T47D (cell line): ENCODE results near the gene ADGRF4.

ENCODE experiments used
- DNase-seq, 2 experiments: peaks; one replicate each; pipeline versions ENCODE4 v3.0.0 to v3.0.0-alpha.2; 2011 to 2012; ENCODE audit warnings: low read depth in 1 of 2, low spot score in 1 of 2
- JUND ChIP-seq: IDR thresholded peaks from 2 replicates; pipeline ENCODE4 v1.6.1; 2012; ENCODE audit warnings: low read depth
- in situ Hi-C: cut with HindIII; loops from 2 replicates; pipeline ENCODE4 v1.10.0; 2016; ENCODE audit warnings: low sequenced_read_pairs, low pct_unique_long_range_greater_than_20kb

Gene ADGRF4

DNA sequence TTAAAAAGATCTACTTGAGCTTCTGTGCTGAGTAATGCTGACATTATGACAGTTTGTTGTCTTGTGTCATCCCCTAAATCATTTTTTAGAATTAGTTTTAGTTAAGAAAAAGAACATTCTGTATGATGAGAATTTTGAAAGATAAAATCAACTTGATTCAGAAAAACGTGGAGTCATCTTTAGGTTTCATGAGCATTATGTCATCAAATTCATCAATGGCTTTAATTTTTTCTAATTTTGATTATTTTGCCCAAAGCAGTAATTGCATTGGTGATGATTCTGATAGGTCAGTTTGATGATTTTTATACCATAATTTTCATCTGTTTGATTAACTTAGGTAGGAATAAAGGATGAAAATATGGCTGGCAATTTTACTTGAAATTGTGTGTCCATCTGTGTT, 26.6 kb upstream of the ADGRF4 start:
- in situ Hi-C loops = no loop called here
- no peak for TF ChIP-seq JUND
- DNase-seq = no peak

DNA sequence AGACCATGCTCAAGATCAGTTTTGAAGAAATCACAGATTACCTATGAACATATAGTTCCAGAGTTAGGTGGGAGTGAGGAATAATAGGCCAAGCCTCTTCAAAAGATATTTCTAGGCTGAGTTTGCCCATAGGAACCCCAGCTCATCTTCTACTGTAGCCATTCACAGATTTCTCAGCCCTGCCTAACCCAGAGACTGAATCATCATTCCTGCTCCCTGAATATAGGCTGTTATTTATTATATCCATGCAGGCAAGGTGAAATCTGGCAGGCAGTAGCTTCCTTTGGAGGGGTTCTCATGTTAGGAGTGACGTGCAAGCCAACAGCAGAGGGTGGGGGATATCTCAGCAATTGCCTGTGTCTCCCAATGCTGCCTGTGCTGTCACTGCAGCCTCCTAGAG, 25.6 kb upstream of the ADGRF4 start:
- no peak for TF ChIP-seq JUND
- in situ Hi-C loops = no loop called here
- DNase-seq = no peak

DNA sequence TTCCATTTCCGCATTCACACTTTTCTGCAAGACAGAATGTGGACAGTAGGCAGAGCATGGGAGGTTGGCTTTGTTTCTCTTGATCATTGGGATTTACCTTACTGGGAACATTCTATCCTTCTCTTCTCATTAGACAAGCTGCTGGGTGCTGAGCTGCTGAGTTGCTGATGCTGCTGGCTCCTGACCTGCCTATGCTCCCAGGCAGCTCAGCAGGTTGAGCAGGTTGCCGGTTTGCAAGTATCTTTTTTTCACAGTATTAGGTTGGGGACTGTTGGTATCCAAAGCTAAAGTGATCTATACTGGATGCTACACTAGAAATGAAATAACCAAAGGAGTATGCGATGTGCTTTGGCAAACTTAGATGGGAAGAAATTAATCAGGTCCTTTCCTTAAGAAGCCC, 23.7 kb upstream of the ADGRF4 start:
- no peak for TF ChIP-seq JUND
- peak in 1 of 2 experiments; percentile 55 for DNase-seq
- in situ Hi-C loops = no loop called here

DNA sequence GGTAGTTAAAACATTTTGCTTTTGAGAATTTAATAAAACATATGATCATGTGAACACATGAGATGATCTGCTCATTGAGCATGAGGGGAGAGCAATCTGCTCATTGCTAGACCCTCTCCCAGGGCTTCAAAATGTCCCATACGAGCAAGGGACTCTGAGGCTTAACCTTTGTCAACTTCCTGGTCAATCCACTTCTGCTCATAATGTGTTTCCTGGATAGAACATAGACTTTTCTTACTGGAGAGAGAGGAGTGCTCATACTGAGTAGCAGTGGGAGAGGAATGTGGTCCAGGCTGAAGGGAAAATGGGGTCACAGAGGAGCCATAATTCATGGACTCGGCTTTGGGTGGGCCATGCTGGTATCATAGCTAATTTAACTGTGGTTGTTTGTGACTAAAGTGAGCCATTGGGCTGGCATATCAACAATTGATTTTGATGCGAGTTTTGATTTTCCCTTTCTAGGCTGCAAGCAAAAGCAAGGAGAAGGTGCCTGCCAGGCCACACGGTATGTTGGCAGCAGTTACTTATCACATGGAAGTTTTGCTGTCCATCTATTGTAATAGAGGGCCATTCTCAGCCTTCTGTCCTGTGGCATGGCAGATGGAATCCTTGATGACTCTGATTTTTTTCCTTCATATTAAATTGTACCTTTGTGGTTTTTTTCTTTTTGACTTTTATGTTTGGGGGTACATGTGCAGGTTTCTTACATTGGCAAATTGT, 20.8 kb upstream of the ADGRF4 start:
- in situ Hi-C loops = no loop called here
- no peak for DNase-seq
- TF ChIP-seq JUND = no peak

DNA sequence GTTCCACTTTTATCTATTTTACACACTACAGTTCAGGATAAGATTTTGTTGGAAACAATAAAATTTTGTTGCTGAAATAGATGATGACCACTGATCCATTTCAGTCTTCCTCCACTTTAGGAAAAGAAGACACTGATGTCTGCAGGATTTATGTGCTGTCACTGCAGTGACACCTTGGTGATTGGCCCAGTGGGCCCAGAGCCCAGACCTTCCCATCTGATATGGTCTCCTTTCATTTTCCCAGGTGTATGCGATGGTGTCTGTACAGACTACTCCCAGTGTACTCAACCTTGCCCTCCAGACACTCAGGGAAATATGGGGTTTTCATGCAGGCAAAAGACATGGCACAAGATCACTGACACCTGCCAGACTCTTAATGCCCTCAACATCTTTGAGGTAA, 19.6 kb upstream of the ADGRF4 start:
- in situ Hi-C loops = no loop called here
- TF ChIP-seq JUND = no peak
- no peak for DNase-seq

DNA sequence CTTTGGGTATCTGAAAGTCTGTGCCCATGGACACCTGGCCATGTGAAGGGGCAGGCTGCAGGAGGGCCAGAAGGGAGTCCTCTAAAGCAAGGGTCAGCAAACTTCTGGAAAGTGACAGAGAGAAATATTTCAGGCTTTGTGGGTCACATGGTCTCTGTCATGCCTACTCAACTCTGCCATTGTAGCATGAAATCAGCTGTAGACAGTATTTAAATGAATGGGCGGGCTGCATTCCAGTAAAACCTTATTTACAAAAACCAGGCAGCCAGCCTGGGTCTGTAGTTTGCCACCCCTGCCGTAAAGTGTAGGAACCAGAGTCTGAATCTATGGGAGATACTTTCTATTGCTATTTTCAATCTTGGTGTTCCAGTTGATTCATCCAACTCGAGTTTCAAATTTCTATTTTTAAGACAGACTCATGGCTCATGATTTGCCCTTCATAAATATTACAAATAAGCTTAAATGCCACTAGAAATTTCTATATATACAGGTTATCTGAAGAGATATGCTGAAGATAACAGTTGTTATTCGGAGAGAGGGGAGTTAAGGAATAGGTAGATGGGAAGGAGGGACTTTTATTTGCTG, 19.0 kb upstream of the ADGRF4 start:
- no peak for TF ChIP-seq JUND
- no peak for DNase-seq
- in situ Hi-C loops = no loop called here

DNA sequence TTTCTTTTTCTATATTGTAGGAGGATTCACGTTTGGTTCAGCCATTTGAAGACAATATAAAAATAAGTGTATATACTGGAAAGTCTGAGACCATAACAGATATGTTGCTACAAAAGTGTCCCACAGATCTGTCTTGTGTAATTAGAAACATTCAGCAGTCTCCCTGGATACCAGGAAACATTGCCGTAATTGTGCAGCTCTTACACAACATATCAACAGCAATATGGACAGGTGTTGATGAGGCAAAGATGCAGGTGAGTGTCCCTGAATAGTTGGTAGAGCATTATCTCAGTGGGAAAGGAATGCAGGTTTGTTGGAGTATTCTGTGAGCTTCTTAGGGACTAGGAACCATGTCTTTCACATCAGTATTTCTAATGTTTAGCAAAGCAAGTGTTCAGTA, 18.3 kb upstream of the ADGRF4 start:
- in situ Hi-C loops = no loop called here
- peak in 1 of 2 experiments; percentile 16 for DNase-seq
- TF ChIP-seq JUND = no peak

DNA sequence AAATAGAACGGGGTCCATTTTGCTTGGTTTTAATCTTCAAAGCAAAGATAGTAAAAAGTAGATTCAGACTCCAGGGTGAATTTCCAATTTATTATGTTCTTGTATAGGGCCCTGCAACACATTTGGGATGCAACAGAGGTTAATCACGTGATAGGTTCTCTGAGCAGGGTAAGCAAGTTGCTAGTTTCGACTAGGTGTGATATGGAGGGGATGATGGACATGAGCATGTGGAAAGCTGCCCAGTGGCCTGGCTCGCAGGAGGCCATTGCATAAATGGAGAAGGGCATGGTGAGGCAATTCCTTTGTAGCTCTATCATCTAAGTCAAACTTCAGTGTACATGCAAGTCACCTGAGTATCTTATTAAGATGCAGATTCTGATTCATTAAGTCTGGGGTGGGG, 17.7 kb upstream of the ADGRF4 start:
- no peak for DNase-seq
- no peak for TF ChIP-seq JUND
- in situ Hi-C loops = no loop called here

DNA sequence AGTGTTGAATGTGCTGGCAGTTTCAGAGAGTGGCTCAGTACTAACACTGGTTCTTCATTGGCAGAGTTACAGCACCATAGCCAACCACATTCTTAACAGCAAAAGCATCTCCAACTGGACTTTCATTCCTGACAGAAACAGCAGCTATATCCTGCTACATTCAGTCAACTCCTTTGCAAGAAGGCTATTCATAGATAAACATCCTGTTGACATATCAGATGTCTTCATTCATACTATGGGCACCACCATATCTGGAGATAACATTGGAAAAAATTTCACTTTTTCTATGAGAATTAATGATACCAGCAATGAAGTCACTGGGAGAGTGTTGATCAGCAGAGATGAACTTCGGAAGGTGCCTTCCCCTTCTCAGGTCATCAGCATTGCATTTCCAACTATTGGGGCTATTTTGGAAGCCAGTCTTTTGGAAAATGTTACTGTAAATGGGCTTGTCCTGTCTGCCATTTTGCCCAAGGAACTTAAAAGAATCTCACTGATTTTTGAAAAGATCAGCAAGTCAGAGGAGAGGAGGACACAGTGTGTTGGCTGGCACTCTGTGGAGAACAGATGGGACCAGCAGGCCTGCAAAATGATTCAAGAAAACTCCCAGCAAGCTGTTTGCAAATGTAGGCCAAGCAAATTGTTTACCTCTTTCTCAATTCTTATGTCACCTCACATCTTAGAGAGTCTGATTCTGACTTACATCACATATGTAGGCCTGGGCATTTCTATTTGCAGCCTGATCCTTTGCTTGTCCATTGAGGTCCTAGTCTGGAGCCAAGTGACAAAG, 17.0 kb upstream of the ADGRF4 start:
- no peak for DNase-seq
- TF ChIP-seq JUND = no peak
- in situ Hi-C loops = no loop called here

DNA sequence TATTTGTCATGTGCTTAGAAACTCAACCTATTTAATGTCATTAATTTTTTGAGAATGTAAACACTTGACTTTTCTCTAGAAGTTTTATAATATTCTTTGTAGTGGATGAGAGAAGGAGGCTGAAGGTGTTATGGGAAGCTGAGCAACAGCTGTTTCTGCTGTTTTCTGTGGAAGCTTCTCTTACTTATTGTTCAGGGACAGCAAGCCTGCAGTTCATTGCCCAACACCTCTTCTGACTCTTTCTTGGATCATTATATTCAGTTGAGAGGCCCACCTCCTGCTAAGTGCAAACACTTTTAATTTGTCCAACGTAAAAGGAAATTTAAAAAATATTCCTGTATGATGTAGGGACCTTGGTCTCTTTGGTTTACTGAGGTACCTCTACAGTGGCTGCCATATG, 12.0 kb upstream of the ADGRF4 start:
- in situ Hi-C loops = no loop called here
- TF ChIP-seq JUND = no peak
- DNase-seq = no peak

DNA sequence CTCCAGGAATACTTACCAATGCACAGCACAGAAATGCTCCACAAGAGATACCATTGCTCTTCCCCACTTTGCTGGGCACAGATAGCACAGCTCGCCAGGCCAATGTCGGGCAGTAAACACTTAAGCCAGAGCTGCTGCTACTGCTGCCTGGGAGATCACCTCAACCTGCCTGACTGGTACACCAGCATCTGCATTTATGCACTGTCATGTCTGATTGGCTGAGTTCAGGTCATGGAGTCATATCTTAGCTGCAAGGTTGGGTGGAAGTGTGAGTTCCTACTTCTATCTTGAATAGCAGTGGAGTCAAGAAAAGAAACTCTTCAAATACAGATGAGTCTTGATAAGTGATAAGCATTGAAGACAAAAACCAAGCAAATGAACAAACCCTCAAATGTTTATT, 10.9 kb upstream of the ADGRF4 start:
- TF ChIP-seq JUND = no peak

DNA sequence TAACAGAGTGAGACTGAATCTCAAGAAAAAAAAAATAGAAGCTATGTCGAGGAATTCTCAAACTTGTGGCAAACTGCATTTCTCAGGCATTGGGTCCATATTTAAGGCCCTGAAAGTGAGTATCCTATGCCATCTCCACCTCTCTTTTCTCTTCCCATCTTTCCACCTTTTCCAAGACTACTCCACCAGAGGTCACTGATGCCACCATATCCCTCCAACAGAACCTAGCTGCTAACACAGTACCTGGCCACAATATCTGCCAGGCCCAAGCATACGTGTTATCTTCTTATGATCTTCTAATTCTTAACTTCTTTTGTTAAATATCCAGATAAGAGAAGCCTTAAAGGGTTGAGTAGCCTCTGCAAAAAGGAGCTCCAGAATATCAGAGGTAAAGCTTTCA, 8.2 kb upstream of the ADGRF4 start:
- DNase-seq = peak; percentile 11 to 16
- TF ChIP-seq JUND = no peak
- in situ Hi-C loops = no loop called here

More for the DNA sequence above, 10.9 kb upstream of the ADGRF4 start:
- no peak for DNase-seq
- in situ Hi-C loops = no loop called here

DNA sequence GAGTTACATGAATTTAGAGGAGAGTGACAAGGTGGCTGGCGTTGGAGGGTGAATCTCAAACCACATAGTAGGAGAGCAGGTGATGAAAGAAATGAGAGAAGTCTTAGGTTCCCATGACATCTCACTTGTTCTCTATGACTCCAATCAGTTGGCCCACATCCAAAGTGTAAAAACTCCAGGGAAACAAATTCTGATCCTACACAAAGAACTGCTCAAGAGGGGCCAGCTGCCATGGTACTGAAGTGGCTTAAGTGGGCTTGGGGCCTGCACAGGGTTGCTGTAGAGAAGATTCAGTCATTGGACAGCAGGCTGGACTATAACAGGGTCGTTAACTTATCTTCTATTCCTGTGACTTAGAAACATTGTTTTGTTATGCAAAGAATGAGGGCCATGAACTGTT, 7.6 kb upstream of the ADGRF4 start:
- in situ Hi-C loops = no loop called here
- no peak for DNase-seq
- no peak for TF ChIP-seq JUND
